ENCODE data around the gene NELFA. TPM values are rescaled to one million over a fixed set of nuclear protein-coding genes. Genes with fewer than 3 reads are reported as not detected.

NELFA gene
- total and polyA plus RNA-seq, 2 of the 13 experiments (the other 11 are each of a cell fraction or from before 2014, with no cell fraction given): 13.3 to 18.5 TPM

- TF ChIP-seq, protein P1, sequence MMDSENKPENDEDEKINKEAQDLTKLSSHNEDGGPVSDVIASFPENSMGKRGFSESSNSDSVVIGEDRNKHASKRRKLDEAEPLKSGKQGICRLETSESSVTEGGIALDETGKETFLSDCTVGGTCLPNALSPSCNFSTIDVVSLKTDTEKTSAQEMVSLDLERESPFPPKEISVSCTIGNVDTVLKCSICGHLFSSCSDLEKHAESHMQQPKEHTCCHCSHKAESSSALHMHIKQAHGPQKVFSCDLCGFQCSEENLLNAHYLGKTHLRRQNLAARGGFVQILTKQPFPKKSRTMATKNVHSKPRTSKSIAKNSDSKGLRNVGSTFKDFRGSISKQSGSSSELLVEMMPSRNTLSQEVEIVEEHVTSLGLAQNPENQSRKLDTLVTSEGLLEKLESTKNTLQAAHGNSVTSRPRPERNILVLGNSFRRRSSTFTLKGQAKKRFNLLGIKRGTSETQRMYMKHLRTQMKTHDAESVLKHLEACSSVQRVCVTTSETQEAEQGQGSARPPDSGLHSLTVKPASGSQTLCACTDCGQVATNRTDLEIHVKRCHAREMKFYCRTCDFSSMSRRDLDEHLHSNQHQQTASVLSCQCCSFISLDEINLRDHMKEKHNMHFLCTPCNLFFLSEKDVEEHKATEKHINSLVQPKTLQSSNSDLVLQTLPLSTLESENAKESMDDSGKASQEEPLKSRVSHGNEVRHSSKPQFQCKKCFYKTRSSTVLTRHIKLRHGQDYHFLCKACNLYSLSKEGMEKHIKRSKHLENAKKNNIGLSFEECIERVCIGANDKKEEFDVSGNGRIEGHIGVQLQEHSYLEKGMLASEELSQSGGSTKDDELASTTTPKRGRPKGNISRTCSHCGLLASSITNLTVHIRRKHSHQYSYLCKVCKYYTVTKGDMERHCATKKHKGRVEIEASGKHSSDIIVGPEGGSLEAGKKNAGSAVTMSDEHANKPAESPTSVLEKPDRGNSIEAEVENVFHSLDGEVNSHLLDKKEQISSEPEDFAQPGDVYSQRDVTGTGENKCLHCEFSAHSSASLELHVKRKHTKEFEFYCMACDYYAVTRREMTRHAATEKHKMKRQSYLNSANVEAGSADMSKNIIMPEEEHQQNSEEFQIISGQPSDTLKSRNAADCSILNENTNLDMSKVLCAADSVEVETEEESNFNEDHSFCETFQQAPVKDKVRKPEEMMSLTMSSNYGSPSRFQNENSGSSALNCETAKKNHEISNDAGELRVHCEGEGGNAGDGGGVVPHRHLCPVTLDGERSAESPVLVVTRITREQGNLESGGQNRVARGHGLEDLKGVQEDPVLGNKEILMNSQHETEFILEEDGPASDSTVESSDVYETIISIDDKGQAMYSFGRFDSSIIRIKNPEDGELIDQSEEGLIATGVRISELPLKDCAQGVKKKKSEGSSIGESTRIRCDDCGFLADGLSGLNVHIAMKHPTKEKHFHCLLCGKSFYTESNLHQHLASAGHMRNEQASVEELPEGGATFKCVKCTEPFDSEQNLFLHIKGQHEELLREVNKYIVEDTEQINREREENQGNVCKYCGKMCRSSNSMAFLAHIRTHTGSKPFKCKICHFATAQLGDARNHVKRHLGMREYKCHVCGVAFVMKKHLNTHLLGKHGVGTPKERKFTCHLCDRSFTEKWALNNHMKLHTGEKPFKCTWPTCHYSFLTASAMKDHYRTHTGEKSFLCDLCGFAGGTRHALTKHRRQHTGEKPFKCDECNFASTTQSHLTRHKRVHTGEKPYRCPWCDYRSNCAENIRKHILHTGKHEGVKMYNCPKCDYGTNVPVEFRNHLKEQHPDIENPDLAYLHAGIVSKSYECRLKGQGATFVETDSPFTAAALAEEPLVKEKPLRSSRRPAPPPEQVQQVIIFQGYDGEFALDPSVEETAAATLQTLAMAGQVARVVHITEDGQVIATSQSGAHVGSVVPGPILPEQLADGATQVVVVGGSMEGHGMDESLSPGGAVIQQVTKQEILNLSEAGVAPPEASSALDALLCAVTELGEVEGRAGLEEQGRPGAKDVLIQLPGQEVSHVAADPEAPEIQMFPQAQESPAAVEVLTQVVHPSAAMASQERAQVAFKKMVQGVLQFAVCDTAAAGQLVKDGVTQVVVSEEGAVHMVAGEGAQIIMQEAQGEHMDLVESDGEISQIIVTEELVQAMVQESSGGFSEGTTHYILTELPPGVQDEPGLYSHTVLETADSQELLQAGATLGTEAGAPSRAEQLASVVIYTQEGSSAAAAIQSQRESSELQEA (CRISPR knock-in tag; IDR thresholded peaks at IDR 0.05; ENCODE audit: not compliant biosample characterization): peak; percentile 85
- TF ChIP-seq, protein P2, sequence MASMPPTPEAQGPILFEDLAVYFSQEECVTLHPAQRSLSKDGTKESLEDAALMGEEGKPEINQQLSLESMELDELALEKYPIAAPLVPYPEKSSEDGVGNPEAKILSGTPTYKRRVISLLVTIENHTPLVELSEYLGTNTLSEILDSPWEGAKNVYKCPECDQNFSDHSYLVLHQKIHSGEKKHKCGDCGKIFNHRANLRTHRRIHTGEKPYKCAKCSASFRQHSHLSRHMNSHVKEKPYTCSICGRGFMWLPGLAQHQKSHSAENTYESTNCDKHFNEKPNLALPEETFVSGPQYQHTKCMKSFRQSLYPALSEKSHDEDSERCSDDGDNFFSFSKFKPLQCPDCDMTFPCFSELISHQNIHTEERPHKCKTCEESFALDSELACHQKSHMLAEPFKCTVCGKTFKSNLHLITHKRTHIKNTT (CRISPR knock-in tag; IDR thresholded peaks at IDR 0.05): no peak
- no peak for TF ChIP-seq ZNF432 (CRISPR knock-in tag; IDR thresholded peaks at IDR 0.05; ENCODE audit: borderline replicate concordance)
- TF ChIP-seq NFKB2 (CRISPR knock-in tag; IDR thresholded peaks at IDR 0.05; ENCODE audit: borderline replicate concordance): no peak
- no peak for TF ChIP-seq FOXA1 (IDR thresholded peaks at IDR 0.05)
- TF ChIP-seq FOXA1 (CRISPR knock-in tag; IDR thresholded peaks at IDR 0.05): no peak; the same call in 1 of the 2 replicates
- 0 out of 2 replicates have a peak, but pooled peaks have one; percentile 55 for TF ChIP-seq GTF3A (CRISPR knock-in tag; conservative IDR thresholded peaks at IDR 0.05)
- TF ChIP-seq BRD4 (CRISPR knock-in tag; IDR thresholded peaks at IDR 0.05): peak; percentile 16; the same call in 1 of the 2 replicates
- peak; percentile 62 for TF ChIP-seq ZNF564 (CRISPR knock-in tag; IDR thresholded peaks at IDR 0.05)
- no peak for TF ChIP-seq TBP (CRISPR knock-in tag; IDR thresholded peaks at IDR 0.05)
- peak; percentile 51; the same call in 1 of the 2 replicates for TF ChIP-seq ZNF770 (CRISPR knock-in tag; IDR thresholded peaks at IDR 0.05)
- no peak for TF ChIP-seq PCBP1 (IDR thresholded peaks at IDR 0.05; ENCODE audit: borderline replicate concordance, low read depth, low read length)
- no peak for TF ChIP-seq FIP1L1 (IDR thresholded peaks at IDR 0.05; ENCODE audit: borderline replicate concordance, insufficient read depth, low read depth, low read length)
- TF ChIP-seq ZNF33B (CRISPR knock-in tag; IDR thresholded peaks at IDR 0.05): peak; percentile 63; the same call in 1 of the 2 replicates
- TF ChIP-seq XRCC5 (optimal IDR thresholded peaks at IDR 0.05; ENCODE audit: low read length): no peak
- TF ChIP-seq NFE2L1 (CRISPR knock-in tag; IDR thresholded peaks at IDR 0.05; ENCODE audit: borderline replicate concordance): no peak
- peak; percentile 34 for TF ChIP-seq ZNF329 (CRISPR knock-in tag; IDR thresholded peaks at IDR 0.05; ENCODE audit: low read depth)
Observed at GRCh38 chr4:2008921-2009650, at the start of gene NELFA (continued).
